ENCODE data around the gene MCU.
"Not testable (repeated sequence)": the region's sequence is repeated elsewhere in the genome, so short reads cannot be mapped to it uniquely, and the experiment has no call there.

The MCU gene

GRCh38 chr10:72898616-72899015 is 206.7 kb downstream of the MCU start:
- DNase-seq (ENCODE audit: low read depth, low spot score): no peak

- no peak for DNase-seq (ENCODE audit: low read depth, low spot score)
Measured at GRCh38 chr10:72899545-72899944, 207.6 kb downstream of the MCU start.

- not testable (repeated sequence) for DNase-seq (ENCODE audit: low read depth, low spot score)
Measured at GRCh38 chr10:72903941-72904446, 212.1 kb downstream of the MCU start.

- no peak for DNase-seq (ENCODE audit: low read depth, low spot score)
Measured at GRCh38 chr10:72904806-72905205, 212.9 kb downstream of the MCU start.

GRCh38 chr10:72906446-72906845 is 214.5 kb downstream of the MCU start:
- DNase-seq (ENCODE audit: low read depth, low spot score): no peak

- DNase-seq (ENCODE audit: low read depth, low spot score): no peak
Measured at GRCh38 chr10:72910705-72911104, 218.8 kb downstream of the MCU start.

- DNase-seq (ENCODE audit: low read depth, low spot score): no peak
Measured at GRCh38 chr10:72911758-72912157, 219.8 kb downstream of the MCU start.

- DNase-seq (ENCODE audit: low read depth, low spot score): no peak
Measured at GRCh38 chr10:72912736-72913135, 220.8 kb downstream of the MCU start.

GRCh38 chr10:72913287-72913686 is 221.3 kb downstream of the MCU start:
- DNase-seq (ENCODE audit: low read depth, low spot score): peak; percentile 56

- not testable (repeated sequence) for DNase-seq (ENCODE audit: low read depth, low spot score)
Measured at GRCh38 chr10:72917201-72917600, 225.3 kb downstream of the MCU start.

- not testable (repeated sequence) for DNase-seq (ENCODE audit: low read depth, low spot score)
Measured at GRCh38 chr10:72917803-72918332, 225.9 kb downstream of the MCU start.

- no peak for DNase-seq (ENCODE audit: low read depth, low spot score)
Measured at GRCh38 chr10:72918352-72918751, 226.4 kb downstream of the MCU start.

- not testable (repeated sequence) for DNase-seq (ENCODE audit: low read depth, low spot score)
Measured at GRCh38 chr10:72921147-72921683, 229.3 kb downstream of the MCU start.

- DNase-seq (ENCODE audit: low read depth, low spot score): no peak
Measured at GRCh38 chr10:72924351-72924750, 232.4 kb downstream of the MCU start.

GRCh38 chr10:72925951-72926465 is 234.1 kb downstream of the MCU start:
- no peak for DNase-seq (ENCODE audit: low read depth, low spot score)

- no peak for DNase-seq (ENCODE audit: low read depth, low spot score)
Measured at GRCh38 chr10:72927485-72927884, 235.5 kb downstream of the MCU start.

- no peak for DNase-seq (ENCODE audit: low read depth, low spot score)
Measured at GRCh38 chr10:72928798-72929197, 236.9 kb downstream of the MCU start.

GRCh38 chr10:72930276-72930675 is 238.3 kb downstream of the MCU start:
- DNase-seq (ENCODE audit: low read depth, low spot score): no peak

- DNase-seq (ENCODE audit: low read depth, low spot score): no peak
Measured at GRCh38 chr10:72932259-72933015, 240.5 kb downstream of the MCU start.

- DNase-seq (ENCODE audit: low read depth, low spot score): no peak
Measured at GRCh38 chr10:72935361-72935760, 243.4 kb downstream of the MCU start.
